Measurements from ENCODE around the gene NEDD4L.
A peak's percentile ranks its signal among the peaks of the same experiment; 100 is the strongest.

NEDD4L gene

DNA sequence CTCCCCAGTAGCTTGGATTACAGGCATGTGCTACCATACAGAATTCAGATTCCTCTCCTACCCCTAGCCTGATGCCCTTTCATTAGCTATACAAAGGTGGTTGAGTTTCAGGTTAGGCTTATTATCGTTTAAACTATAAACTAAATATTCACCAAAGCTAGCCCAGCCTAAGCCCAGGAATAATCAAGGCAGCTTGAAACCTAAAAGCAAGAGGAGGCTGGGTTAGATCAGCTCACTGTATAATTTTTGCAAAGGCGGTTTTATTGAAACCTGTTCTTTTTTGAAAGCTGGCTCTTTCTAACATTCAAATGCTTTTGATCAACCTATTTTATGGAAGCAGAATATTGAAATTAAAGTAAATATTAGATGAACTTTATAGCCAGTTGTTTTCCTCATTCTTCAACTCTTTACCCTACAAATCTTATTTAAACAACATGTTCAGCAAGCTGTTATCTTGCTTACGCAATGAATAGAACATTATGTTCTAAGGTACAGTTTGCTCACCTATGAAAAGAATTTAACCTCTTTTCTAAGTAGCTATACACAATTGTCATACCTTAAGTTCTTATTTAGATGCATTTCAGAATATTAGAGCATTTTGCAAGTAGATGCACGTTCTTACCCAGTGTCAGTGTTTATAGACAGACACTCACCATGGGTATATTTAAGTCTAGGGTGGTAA lies 241.6 kb downstream of the NEDD4L start:
- H3K27ac Mint-ChIP-seq, result no peak overlapping the region
- H3K4me1 Mint-ChIP-seq (ENCODE audit: low read depth), result no peaks in the 10 kb centered on the region
- no peaks in the 10 kb centered on the region for H3K9me3 Mint-ChIP-seq
- H3K4me3 Mint-ChIP-seq, result no peak overlapping the region
- H3K27me3 Mint-ChIP-seq (ENCODE audit: low read depth), result peaks cover 22% of the 10 kb centered on the region
- DNase-seq (ENCODE audit: low spot score), result no peak
- no peaks in the 10 kb centered on the region for H3K36me3 Mint-ChIP-seq (ENCODE audit: low read depth)

DNA sequence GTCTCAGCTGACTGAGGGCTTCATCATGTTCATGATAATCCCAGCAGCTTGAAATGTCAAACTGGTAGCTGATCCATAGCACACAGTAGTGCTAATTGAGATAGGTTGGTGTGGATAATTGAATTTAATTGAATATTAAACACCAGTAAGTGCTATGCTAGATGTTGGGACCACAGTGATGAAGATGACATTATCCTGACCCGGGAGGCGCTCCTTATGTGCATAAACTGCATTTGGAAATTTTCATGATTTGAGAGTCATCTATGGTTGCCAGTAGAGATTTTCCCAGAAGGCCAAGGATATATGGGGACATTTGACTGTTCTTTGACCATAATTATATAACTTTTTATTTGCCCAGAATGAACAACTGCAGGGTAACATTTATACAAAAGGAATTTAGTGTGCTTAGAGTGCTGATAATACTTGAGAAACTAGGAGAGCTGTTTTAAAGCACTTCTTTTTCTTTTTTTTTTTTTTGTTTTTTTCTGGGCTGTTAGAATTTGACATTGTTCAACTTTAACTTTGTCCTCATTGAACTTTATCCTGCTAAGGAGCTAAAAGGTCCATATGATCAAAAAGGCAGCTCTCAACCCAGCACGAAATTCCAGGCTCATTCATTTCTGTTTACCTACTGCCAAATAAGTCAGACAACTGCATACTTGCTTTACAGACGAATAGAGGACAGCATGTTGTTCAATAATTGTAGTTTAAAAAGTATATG lies 242.8 kb downstream of the NEDD4L start:
- Mint-ChIP-seq H3K4me3 (no peak overlapping the region), H3K27ac (no peak overlapping the region), H3K27me3 (ENCODE audit: low read depth) (peaks cover 22% of the 10 kb centered on the region), H3K9me3 (no peaks in the 10 kb centered on the region), H3K36me3 (ENCODE audit: low read depth) (no peaks in the 10 kb centered on the region), H3K4me1 (ENCODE audit: low read depth) (no peaks in the 10 kb centered on the region)
- DNase-seq (ENCODE audit: low spot score), result no peak

DNA sequence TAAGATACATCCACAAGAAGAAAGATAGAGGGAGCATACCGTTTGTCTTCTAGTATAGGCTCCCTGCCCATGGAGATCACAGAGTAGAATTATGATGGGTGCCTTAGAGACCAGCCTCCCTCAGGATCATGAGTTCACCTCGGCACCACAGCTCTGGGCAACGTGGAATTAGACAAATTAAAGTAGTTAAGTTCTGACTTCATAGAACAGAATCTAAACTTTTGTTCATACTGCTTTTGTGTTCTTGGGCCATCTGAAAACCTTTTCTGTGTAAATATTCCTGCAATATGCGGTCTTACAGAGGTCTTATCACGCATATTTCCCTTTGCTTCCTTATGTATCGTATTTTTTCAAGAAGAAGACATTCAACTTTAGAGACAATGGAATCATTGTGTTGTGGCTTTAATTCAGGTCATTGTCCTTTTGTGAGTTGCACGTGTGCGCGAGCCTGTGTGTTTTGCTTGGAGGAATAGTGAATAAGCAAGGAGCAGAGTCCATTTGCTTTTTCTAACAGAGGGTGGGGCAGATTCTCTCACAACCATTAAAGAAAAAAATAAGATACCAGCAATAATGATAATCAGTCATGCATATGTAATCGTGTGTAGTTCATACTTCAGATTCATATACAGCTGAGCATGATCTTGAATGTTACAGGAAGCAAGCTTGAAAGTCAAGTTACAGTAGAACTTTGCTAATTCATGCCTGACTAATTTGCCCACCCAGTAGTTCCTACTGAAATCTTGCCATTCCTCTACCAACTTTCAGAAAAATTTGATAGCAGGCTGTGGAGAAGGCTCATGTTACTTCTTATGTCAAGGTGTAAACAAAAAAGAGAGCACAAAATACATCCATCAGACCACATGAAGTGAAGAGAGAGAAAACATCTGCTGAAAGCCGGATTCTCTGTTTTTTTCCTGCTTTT lies 243.6 kb downstream of the NEDD4L start:
- H3K36me3 Mint-ChIP-seq (ENCODE audit: low read depth), result no peaks in the 10 kb centered on the region

GRCh38 chr18:58288921-58289797 lies 245.1 kb downstream of the NEDD4L start:
- Mint-ChIP-seq H3K27me3 (ENCODE audit: low read depth) (peaks cover 21% of the 10 kb centered on the region), H3K4me3 (no peak overlapping the region), H3K36me3 (ENCODE audit: low read depth) (no peaks in the 10 kb centered on the region), H3K27ac (no peak overlapping the region), H3K9me3 (no peaks in the 10 kb centered on the region), H3K4me1 (ENCODE audit: low read depth) (no peaks in the 10 kb centered on the region)
- no peak for DNase-seq (ENCODE audit: low spot score)

More for the DNA sequence above, 243.6 kb downstream of the NEDD4L start:
- Mint-ChIP-seq H3K4me1 (ENCODE audit: low read depth) (no peaks in the 10 kb centered on the region), H3K9me3 (no peaks in the 10 kb centered on the region), H3K27me3 (ENCODE audit: low read depth) (peaks cover 22% of the 10 kb centered on the region), H3K27ac (no peak overlapping the region), H3K4me3 (no peak overlapping the region)
- DNase-seq (ENCODE audit: low spot score), result no peak

- H3K4me3 Mint-ChIP-seq, result no peak overlapping the region
These were observed 246.2 kb downstream of the NEDD4L start for GRCh38 chr18:58290116-58290695.

DNA sequence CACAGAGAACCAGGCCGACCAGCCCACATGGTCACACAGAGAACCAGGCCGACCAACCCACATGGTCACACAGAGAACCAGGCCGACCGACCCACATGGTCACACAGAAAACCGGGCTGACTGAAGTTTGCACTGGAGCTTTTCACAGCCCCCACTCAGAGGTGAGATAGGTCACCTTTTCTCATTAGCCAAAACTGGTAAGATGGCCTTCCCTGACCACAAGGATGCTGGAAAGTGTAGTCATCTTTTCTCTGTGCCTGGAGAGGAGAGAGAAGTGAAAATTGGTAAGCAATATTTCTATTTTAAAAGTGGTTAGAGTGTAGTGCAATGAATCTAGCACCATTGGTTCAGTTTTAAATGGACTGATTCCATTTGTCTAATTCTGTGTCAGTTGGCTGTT lies 247.1 kb downstream of the NEDD4L start:
- no peak for DNase-seq (ENCODE audit: low spot score)
- Mint-ChIP-seq H3K4me3 (no peak overlapping the region), H3K36me3 (ENCODE audit: low read depth) (no peaks in the 10 kb centered on the region), H3K27me3 (ENCODE audit: low read depth) (peaks cover 14% of the 10 kb centered on the region), H3K27ac (no peak overlapping the region), H3K9me3 (no peaks in the 10 kb centered on the region), H3K4me1 (ENCODE audit: low read depth) (no peaks in the 10 kb centered on the region)

More at GRCh38 chr18:58290116-58290695, 246.2 kb downstream of the NEDD4L start:
- Mint-ChIP-seq H3K4me1 (ENCODE audit: low read depth) (no peaks in the 10 kb centered on the region), H3K36me3 (ENCODE audit: low read depth) (no peaks in the 10 kb centered on the region), H3K27ac (no peak overlapping the region), H3K9me3 (no peaks in the 10 kb centered on the region), H3K27me3 (ENCODE audit: low read depth) (peaks cover 14% of the 10 kb centered on the region)
- no peak for DNase-seq (ENCODE audit: low spot score)

GRCh38 chr18:58292638-58293037 lies 248.6 kb downstream of the NEDD4L start:
- H3K27ac Mint-ChIP-seq, result no peak overlapping the region
- H3K4me1 Mint-ChIP-seq (ENCODE audit: low read depth), result peaks cover 5% of the 10 kb centered on the region
- no peaks in the 10 kb centered on the region for H3K9me3 Mint-ChIP-seq
- no peaks in the 10 kb centered on the region for H3K36me3 Mint-ChIP-seq (ENCODE audit: low read depth)
- DNase-seq (ENCODE audit: low spot score), result no peak
- H3K27me3 Mint-ChIP-seq (ENCODE audit: low read depth), result peaks cover 6% of the 10 kb centered on the region
- no peak overlapping the region for H3K4me3 Mint-ChIP-seq

DNA sequence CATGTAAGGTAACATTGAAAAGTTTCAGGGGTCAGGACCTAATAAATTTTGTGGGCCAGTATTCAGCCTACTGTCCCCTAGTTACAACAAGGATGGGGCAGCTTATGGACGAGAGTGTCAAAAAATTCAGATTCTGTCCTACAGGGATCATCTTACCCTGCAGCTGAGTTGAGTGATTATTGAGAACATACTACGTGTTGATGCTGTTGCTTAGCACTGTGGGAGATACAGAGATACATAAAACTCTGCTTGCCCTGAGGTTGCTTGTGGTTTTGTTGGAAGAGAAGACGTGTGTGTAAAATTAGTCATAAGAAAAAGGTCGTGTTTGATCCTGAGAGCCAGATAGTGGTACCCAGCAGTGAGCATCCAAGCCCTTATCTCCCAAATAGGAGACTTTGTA lies 253.2 kb downstream of the NEDD4L start:
- Mint-ChIP-seq H3K36me3 (ENCODE audit: low read depth) (no peaks in the 10 kb centered on the region), H3K9me3 (no peaks in the 10 kb centered on the region), H3K4me1 (ENCODE audit: low read depth) (peaks cover 9% of the 10 kb centered on the region), H3K4me3 (no peak overlapping the region), H3K27ac (no peak overlapping the region), H3K27me3 (ENCODE audit: low read depth) (peaks cover 13% of the 10 kb centered on the region)
- DNase-seq (ENCODE audit: low spot score), result peak; percentile 40

DNA sequence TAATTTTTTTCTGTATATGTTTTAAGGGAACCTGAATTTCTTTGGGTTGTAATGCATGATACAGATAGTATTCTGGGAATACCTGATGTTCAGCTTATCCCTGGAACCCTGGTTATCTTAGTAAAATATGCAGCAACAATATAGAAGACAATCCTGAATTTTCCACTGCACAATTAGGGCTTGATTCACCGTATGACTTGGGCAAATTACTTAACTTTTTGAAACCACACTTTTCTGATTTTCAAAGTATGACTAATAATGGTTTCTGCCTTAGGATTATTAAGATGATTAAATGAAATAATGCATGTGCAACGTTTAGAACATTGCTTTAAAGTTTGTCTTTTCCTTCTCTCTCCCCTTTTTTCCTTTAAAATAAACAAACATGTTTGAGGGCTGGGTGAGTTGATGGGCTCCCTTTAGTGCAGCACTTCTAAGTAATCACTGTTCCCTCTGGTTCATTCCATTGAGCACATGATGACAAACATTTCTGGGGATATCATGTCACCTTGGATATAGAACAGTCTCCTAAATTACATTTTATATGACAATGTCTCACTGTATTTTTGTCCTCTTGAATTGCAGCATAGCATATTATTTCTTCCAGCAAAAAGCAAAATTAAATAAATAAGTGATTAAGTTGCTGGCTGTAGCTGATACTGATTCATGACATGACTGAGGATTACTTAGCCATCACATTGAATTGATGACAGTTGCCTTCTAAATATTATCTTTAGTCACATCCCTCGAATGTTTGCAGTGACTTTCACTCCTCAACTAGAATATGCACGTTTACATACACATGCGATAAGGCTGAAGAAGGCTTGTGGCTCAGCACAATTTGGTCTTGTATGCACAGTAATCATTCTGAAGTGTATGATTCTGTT lies 254.5 kb downstream of the NEDD4L start:
- Mint-ChIP-seq H3K9me3 (no peaks in the 10 kb centered on the region), H3K36me3 (ENCODE audit: low read depth) (no peaks in the 10 kb centered on the region), H3K4me1 (ENCODE audit: low read depth) (peaks cover 14% of the 10 kb centered on the region), H3K27me3 (ENCODE audit: low read depth) (peaks cover 18% of the 10 kb centered on the region), H3K27ac (no peak overlapping the region), H3K4me3 (no peak overlapping the region)
- no peak for DNase-seq (ENCODE audit: low spot score)

DNA sequence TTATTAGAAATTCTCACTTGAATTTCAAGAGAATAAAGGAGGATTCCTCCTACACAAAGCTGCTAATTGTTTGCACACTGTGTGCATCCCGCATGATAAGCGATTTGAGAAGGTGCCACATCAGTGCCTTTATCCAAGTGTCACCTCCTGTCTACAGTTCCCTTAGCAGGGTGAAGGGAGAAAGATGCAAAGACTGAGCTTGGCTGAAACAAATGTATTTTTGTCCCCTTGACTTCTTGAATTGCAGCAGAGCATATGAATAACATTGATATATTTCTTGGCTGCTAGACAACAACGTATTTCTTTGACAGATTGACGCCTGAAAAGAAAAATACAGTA lies 255.1 kb downstream of the NEDD4L start:
- no peak overlapping the region for H3K27ac Mint-ChIP-seq
- H3K9me3 Mint-ChIP-seq, result no peaks in the 10 kb centered on the region
- no peak overlapping the region for H3K4me3 Mint-ChIP-seq
- H3K27me3 Mint-ChIP-seq (ENCODE audit: low read depth), result peaks cover 22% of the 10 kb centered on the region
- peaks cover 18% of the 10 kb centered on the region for H3K4me1 Mint-ChIP-seq (ENCODE audit: low read depth)
- no peaks in the 10 kb centered on the region for H3K36me3 Mint-ChIP-seq (ENCODE audit: low read depth)
- no peak for DNase-seq (ENCODE audit: low spot score)

DNA sequence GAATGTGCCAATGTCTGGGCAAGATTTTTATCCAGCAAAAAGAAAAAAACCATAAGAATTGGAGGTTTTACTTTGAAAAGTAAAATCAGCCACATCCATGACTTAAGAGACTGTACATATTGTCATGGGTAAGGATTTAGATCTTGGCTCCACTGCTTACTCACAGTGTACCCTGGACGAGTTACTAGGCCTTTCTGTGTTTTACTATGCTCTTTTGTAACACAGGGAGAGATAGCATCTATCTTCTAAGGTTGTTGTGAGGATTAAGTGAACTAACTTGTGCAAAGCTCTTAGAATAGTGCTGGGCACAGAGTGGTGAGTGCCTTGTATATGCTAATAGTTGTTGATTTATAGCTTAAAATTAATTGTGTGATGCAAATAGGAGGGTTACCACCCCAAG lies 255.9 kb downstream of the NEDD4L start:
- H3K27me3 Mint-ChIP-seq (ENCODE audit: low read depth), result peaks cover 22% of the 10 kb centered on the region
- H3K4me3 Mint-ChIP-seq, result no peak overlapping the region
- peaks cover 18% of the 10 kb centered on the region for H3K4me1 Mint-ChIP-seq (ENCODE audit: low read depth)
- no peak overlapping the region for H3K27ac Mint-ChIP-seq
- DNase-seq (ENCODE audit: low spot score), result no peak
- no peaks in the 10 kb centered on the region for H3K36me3 Mint-ChIP-seq (ENCODE audit: low read depth)
- H3K9me3 Mint-ChIP-seq, result no peaks in the 10 kb centered on the region

- peaks cover 2% of the 10 kb centered on the region for H3K36me3 Mint-ChIP-seq (ENCODE audit: low read depth)
- H3K4me1 Mint-ChIP-seq (ENCODE audit: low read depth), result peaks cover 18% of the 10 kb centered on the region
- no peak overlapping the region for H3K27ac Mint-ChIP-seq
- H3K27me3 Mint-ChIP-seq (ENCODE audit: low read depth), result peaks cover 22% of the 10 kb centered on the region
- H3K4me3 Mint-ChIP-seq, result no peak overlapping the region
- H3K9me3 Mint-ChIP-seq, result no peaks in the 10 kb centered on the region
- no peak for DNase-seq (ENCODE audit: low spot score)
These were observed 256.8 kb downstream of the NEDD4L start for GRCh38 chr18:58300867-58301266.
